ENCODE results near the gene PRRT3. TPM values are rescaled to one million over a fixed set of nuclear protein-coding genes. Genes with fewer than 3 reads are reported as not detected.

Gene PRRT3
- total and polyA plus RNA-seq, 9 of the 15 experiments (the other 6 are each of a cell fraction or from before 2014, with no cell fraction given): 0.06 to 1.9 (median 1.2) TPM

DNA sequence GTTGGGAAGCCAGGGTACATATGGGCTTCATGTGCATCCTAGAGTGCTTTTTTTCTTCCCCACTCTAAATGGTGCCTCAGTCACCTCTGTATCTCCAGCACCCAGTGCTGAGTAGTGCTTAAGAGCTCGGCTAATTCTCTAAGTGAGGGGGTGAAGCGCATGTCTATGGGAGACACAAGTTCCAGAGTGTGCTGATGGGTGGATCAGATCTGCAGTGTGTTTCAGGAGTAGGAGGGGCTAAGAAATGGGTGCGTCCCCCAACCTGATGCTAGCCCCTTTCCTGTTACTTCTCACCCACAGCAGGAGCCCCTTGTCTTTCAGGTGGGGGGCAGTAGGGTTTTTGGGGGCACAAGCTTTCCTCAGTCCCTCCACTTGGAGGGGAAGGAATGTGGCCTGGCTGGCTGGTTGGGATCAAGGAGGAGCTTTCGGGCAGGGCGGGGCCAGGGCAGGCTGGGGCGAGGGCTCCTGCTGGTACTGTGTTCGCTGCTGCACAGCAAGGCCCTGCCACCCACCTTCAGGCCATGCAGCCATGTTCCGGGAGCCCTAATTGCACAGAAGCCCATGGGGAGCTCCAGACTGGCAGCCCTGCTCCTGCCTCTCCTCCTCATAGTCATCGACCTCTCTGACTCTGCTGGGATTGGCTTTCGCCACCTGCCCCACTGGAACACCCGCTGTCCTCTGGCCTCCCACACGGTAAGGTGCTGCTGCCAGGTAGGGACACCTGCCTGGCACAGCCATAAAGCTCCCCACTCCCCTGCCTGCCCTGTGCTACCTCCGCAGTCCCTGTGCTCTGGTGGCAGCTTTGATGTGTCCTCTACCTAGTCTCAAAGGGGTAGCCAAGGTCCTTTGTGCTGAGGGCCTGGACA, 49.6 kb downstream of the PRRT3 start, which contains the start of gene IL17RE:
Gene IL17RE (plus strand): TSS at position 477 of the 866 bp plus-strand sequence. CDS start 85 bp downstream, at position 562.
- H3K9me3 ChIP-seq (replicated peaks; ENCODE audit: control insufficient read depth, insufficient read depth, low read depth, low read length): no peaks in the 10 kb centered on the region
- in situ Hi-C loops (cut with MboI): no loop called here
- no TSS peak for BruUV-seq (replicated peaks)
- H3K27ac ChIP-seq (ENCODE audit: extremely low read depth, low read depth, low read length): peak within 1 kb of the TSS; percentile 39; the same call in 1 of the 3 replicates
- H3K9me1 ChIP-seq (ENCODE audit: control insufficient read depth, insufficient read depth, low read length): no peaks in the 10 kb centered on the region
- peak within 1 kb of the TSS; percentile 97 for H2AFZ ChIP-seq (ENCODE audit: low read depth, low read length)
- H3K27me3 ChIP-seq (ENCODE audit: control insufficient read depth in 2 of 2, insufficient read depth in 2 of 2, low read length in 2 of 2): no peaks in the 10 kb centered on the region
- peak; percentile 68 for ATAC-seq
- POLR2A ChIA-PET: interaction anchor here (0.6 to 5.8 kb wide), 7 partner anchors 9 to 49 kb away, joined by 3 to 33 read pairs (median 7); partner anchors contain the start of genes CRELD1 and JAGN1
- H3K4me3 ChIP-seq: no peak within 1 kb of the TSS
- H3K9ac ChIP-seq (ENCODE audit: insufficient read depth in 1 of 2, low read depth in 2 of 2, low read length in 2 of 2): peak within 1 kb of the TSS; percentile 45 to 86; a peak in 3 of 4 replicates
- DNase-seq (ENCODE audit: extremely low read depth in 1 of 4, low spot score in 3 of 4): peak; percentile 63 to 67 (median 64)
- intact Hi-C loops (cut with micrococcal nuclease): no loop called here
- CTCF ChIA-PET (ENCODE audit: low intra/inter-chr PET ratio): no interaction called here
- FAIRE-seq: peak; percentile 56
- no peaks in the 10 kb centered on the region for H4K20me1 ChIP-seq (replicated peaks; ENCODE audit: control insufficient read depth, insufficient read depth, low read length)
- WGBS (ENCODE audit: insufficient coverage, low coverage, missing lambda C conversion rate): 47% methylated on average over 13 of the region's 13 CpGs
- no peaks in the 10 kb centered on the region for H3K36me3 ChIP-seq (ENCODE audit: control insufficient read depth, insufficient read depth, low read length)
- peaks cover 36 to 39% of the 10 kb centered on the region in 2 experiments for H3K4me1 ChIP-seq (replicated peaks in 1 of 2; ENCODE audit: control insufficient read depth in 2 of 2, insufficient read depth in 2 of 2, low read length in 2 of 2)
- H3K79me2 ChIP-seq (ENCODE audit: control insufficient read depth, insufficient read depth, low read length): no peaks in the 10 kb centered on the region
- H3K4me2 ChIP-seq (ENCODE audit: insufficient read depth, low read length): peak within 1 kb of the TSS; percentile 67
- TF ChIP-seq OTX1 (CRISPR knock-in tag; IDR thresholded peaks at IDR 0.05) (no peak), NRF1 (conservative IDR thresholded peaks at IDR 0.05 in 1 of 2, IDR thresholded peaks at IDR 0.05 in 1 of 2) (peak; percentile 69 to 75), SMAD2 (IDR thresholded peaks at IDR 0.05; ENCODE audit: low read depth, low read length) (no peak), HDGF (IDR thresholded peaks at IDR 0.05) (0 out of 2 replicates have a peak, but pooled peaks have one; percentile 27), MAZ (CRISPR knock-in tag; conservative IDR thresholded peaks at IDR 0.05 in 1 of 2, IDR thresholded peaks at IDR 0.05 in 1 of 2) (0 out of 4 replicates have a peak, but pooled peaks of 1 of the 2 experiments have one; percentile 25), POLR2G (IDR thresholded peaks at IDR 0.05; ENCODE audit: low read depth, low read length) (0 out of 2 replicates have a peak, but pooled peaks have one; percentile 21), ADNP (tag; IDR thresholded peaks at IDR 0.05) (no peak), ZBTB8A (IDR thresholded peaks at IDR 0.05; ENCODE audit: partially characterized antibody) (no peak)
- TF ChIP-seq, protein P1, sequence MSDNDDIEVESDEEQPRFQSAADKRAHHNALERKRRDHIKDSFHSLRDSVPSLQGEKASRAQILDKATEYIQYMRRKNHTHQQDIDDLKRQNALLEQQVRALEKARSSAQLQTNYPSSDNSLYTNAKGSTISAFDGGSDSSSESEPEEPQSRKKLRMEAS (CRISPR knock-in tag; IDR thresholded peaks at IDR 0.05): peak; percentile 9; the same call in 1 of the 2 replicates
- TF ChIP-seq, protein P2, sequence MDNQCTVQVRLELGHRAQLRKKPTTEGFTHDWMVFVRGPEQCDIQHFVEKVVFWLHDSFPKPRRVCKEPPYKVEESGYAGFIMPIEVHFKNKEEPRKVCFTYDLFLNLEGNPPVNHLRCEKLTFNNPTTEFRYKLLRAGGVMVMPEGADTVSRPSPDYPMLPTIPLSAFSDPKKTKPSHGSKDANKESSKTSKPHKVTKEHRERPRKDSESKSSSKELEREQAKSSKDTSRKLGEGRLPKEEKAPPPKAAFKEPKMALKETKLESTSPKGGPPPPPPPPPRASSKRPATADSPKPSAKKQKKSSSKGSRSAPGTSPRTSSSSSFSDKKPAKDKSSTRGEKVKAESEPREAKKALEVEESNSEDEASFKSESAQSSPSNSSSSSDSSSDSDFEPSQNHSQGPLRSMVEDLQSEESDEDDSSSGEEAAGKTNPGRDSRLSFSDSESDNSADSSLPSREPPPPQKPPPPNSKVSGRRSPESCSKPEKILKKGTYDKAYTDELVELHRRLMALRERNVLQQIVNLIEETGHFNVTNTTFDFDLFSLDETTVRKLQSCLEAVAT (IDR thresholded peaks at IDR 0.05): 0 out of 4 replicates have a peak, but pooled peaks of 1 of the 2 experiments have one; percentile 40
- TF ChIP-seq, protein P3, sequence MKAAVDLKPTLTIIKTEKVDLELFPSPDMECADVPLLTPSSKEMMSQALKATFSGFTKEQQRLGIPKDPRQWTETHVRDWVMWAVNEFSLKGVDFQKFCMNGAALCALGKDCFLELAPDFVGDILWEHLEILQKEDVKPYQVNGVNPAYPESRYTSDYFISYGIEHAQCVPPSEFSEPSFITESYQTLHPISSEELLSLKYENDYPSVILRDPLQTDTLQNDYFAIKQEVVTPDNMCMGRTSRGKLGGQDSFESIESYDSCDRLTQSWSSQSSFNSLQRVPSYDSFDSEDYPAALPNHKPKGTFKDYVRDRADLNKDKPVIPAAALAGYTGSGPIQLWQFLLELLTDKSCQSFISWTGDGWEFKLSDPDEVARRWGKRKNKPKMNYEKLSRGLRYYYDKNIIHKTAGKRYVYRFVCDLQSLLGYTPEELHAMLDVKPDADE (conservative IDR thresholded peaks at IDR 0.05; ENCODE audit: control insufficient read depth, low read depth, low read length): no peak
- TF ChIP-seq, protein P4, sequence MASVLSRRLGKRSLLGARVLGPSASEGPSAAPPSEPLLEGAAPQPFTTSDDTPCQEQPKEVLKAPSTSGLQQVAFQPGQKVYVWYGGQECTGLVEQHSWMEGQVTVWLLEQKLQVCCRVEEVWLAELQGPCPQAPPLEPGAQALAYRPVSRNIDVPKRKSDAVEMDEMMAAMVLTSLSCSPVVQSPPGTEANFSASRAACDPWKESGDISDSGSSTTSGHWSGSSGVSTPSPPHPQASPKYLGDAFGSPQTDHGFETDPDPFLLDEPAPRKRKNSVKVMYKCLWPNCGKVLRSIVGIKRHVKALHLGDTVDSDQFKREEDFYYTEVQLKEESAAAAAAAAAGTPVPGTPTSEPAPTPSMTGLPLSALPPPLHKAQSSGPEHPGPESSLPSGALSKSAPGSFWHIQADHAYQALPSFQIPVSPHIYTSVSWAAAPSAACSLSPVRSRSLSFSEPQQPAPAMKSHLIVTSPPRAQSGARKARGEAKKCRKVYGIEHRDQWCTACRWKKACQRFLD (CRISPR knock-in tag; IDR thresholded peaks at IDR 0.05): 0 out of 2 replicates have a peak, but pooled peaks have one; percentile 22

Data from K562 (cell line).